Liver (tissue), 9 donors: ENCODE results near the gene LRRC49. TPM values are rescaled to one million over a fixed set of nuclear protein-coding genes. Genes with fewer than 3 reads are reported as not detected.
"Not testable (repeated sequence)": the region's sequence is repeated elsewhere in the genome, so short reads cannot be mapped to it uniquely, and the experiment has no call there.

Experiments
- DNase-seq: peaks from one replicate; pipeline ENCODE4 v3.0.0-alpha.2; 2017; ENCODE audit warnings: low spot score
- H3K27ac ChIP-seq, 2 donors: one replicate each; pipeline ENCODE4 v1.7.0; 2013; ENCODE audit warnings: inconsistent platforms in 2 of 2, low read length in 2 of 2, control low read depth in 1 of 2, low read depth in 1 of 2, mild to moderate bottlenecking in 1 of 2
- H3K27me3 ChIP-seq, 4 donors: one replicate each; pipeline versions ENCODE4 v1.6.1 to v1.7.0; 2013; ENCODE audit warnings: low read length in 3 of 4, inconsistent platforms in 1 of 4, mild to moderate bottlenecking in 1 of 4, moderate library complexity in 1 of 4; ENCODE audit not compliant: control insufficient read depth in 4 of 4, insufficient read depth in 4 of 4
- H3K36me3 ChIP-seq, 4 donors: one replicate each; pipeline versions ENCODE4 v1.6.1 to v1.7.0; 2013; ENCODE audit warnings: low read length in 3 of 4, mild to moderate bottlenecking in 3 of 4, low read depth in 1 of 4, moderate library complexity in 1 of 4; ENCODE audit not compliant: control insufficient read depth in 4 of 4, insufficient read depth in 3 of 4
- H3K4me1 ChIP-seq, 4 donors: one replicate each; pipeline versions ENCODE4 v1.6.1 to v1.7.0; 2013; ENCODE audit warnings: low read length in 3 of 4, mild to moderate bottlenecking in 3 of 4, moderate library complexity in 1 of 4; ENCODE audit not compliant: control insufficient read depth in 4 of 4, insufficient read depth in 4 of 4
- H3K4me3 ChIP-seq, 3 donors: one replicate each; pipeline versions ENCODE4 v1.6.1 to v1.7.0; 2013; ENCODE audit warnings: low read length in 3 of 3, control low read depth in 1 of 3, low read depth in 1 of 3, mild to moderate bottlenecking in 1 of 3
- H3K9ac ChIP-seq, 2 donors: one replicate each; pipeline ENCODE4 v1.7.0; 2013; ENCODE audit warnings: low read length in 2 of 2, mild to moderate bottlenecking in 2 of 2, moderate library complexity in 2 of 2, control low read depth in 1 of 2, low read depth in 1 of 2
- H3K9me3 ChIP-seq, 4 donors: one replicate each; pipeline versions ENCODE4 v1.6.1 to v1.7.0; 2013; ENCODE audit warnings: low read length in 3 of 4; ENCODE audit not compliant: control insufficient read depth in 4 of 4
- ATF3 ChIP-seq: IDR thresholded peaks from 2 replicates; pipeline ENCODE4 v1.6.1; 2016; ENCODE audit warnings: antibody characterized with exemption
- EGR1 ChIP-seq, 2 donors: IDR thresholded peaks; 2 replicates each; pipeline ENCODE4 v1.6.1; 2016 to 2018; ENCODE audit warnings: antibody characterized with exemption in 2 of 2, low read depth in 2 of 2
- FOXA1 ChIP-seq: IDR thresholded peaks from 2 replicates; pipeline ENCODE4 v1.6.1; 2016; ENCODE audit warnings: antibody characterized with exemption
- FOXA2 ChIP-seq: IDR thresholded peaks from 2 replicates; pipeline ENCODE4 v1.6.1; 2016; ENCODE audit warnings: antibody characterized with exemption
- GABPA ChIP-seq, 2 donors: IDR thresholded peaks in 1 of 2; conservative IDR thresholded peaks in 1 of 2; 2 replicates each; pipeline ENCODE4 v1.6.1; 2016; ENCODE audit warnings: antibody characterized with exemption in 2 of 2, mild to moderate bottlenecking in 1 of 2, moderate library complexity in 1 of 2
- HNF4A ChIP-seq, 2 donors: conservative IDR thresholded peaks; 2 replicates each; pipeline ENCODE4 v1.6.1; 2016; ENCODE audit warnings: antibody characterized with exemption in 2 of 2, mild to moderate bottlenecking in 2 of 2
- HNF4G ChIP-seq: IDR thresholded peaks from 2 replicates; pipeline ENCODE4 v1.6.1; 2016; ENCODE audit warnings: antibody characterized with exemption
- JUND ChIP-seq, 2 donors: IDR thresholded peaks; 2 replicates each; pipeline ENCODE4 v1.6.1; 2016; ENCODE audit warnings: antibody characterized with exemption in 2 of 2
- MAX ChIP-seq: IDR thresholded peaks from 2 replicates; pipeline ENCODE4 v1.6.1; 2016; ENCODE audit warnings: antibody characterized with exemption
- NR2F2 ChIP-seq: IDR thresholded peaks from 2 replicates; pipeline ENCODE4 v1.6.1; 2016; ENCODE audit warnings: antibody characterized with exemption
- RAD21 ChIP-seq, 2 donors: IDR thresholded peaks; 2 replicates each; pipeline ENCODE4 v1.6.1; 2016; ENCODE audit warnings: antibody characterized with exemption in 2 of 2, mild to moderate bottlenecking in 2 of 2
- REST ChIP-seq: IDR thresholded peaks from 2 replicates; pipeline ENCODE4 v1.6.1; 2016; ENCODE audit warnings: antibody characterized with exemption, mild to moderate bottlenecking
- RXRA ChIP-seq, 2 donors: IDR thresholded peaks; 2 replicates each; pipeline ENCODE4 v1.6.1; 2017 to 2018; ENCODE audit warnings: antibody characterized with exemption in 2 of 2, mild to moderate bottlenecking in 1 of 2
- SP1 ChIP-seq: IDR thresholded peaks from 2 replicates; pipeline ENCODE4 v1.6.1; 2018; ENCODE audit warnings: antibody characterized with exemption, mild to moderate bottlenecking
- TAF1 ChIP-seq: conservative IDR thresholded peaks from 2 replicates; pipeline ENCODE4 v1.6.1; 2016; ENCODE audit warnings: antibody characterized with exemption, mild to moderate bottlenecking
- YY1 ChIP-seq: IDR thresholded peaks from 2 replicates; pipeline ENCODE4 v1.6.1; 2016; ENCODE audit warnings: antibody characterized with exemption, mild to moderate bottlenecking
- ZBTB33 ChIP-seq: IDR thresholded peaks from 2 replicates; pipeline ENCODE4 v1.6.1; 2016; ENCODE audit warnings: antibody characterized with exemption
- WGBS: extraction: QIAGEN DNeasy Blood & Tissue Kit; methylation state at CpG from one replicate; pipeline ENCODE4 v1.1.7; 2013; 5-methylcytosine and 5-hydroxymethylcytosine counted together
- polyA plus RNA-seq, 2 donors: library from polyadenylated mRNA; stranded (reverse) in 1 of 2; unstranded in 1 of 2; fragments of 200-250 nt in 1 of 2; fragments of >200 nt in 1 of 2; fragmentation: Nextera tagmentation in 1 of 2; extraction: Ambion mirVana in 1 of 2; gene quantifications; one replicate each; pipeline versions ENCODE4 v1.2.1 to v1.2.3, GENCODE V29; 2013 to 2015
- total RNA-seq, 2 donors: library from RNA; depleted of rRNA; stranded (reverse); fragments of >200 nt; gene quantifications; one replicate each; pipeline ENCODE4 v1.2.3, GENCODE V29; 2014
- donor health status: healthy.
- donor health status: healthy.
- donor health status: healthy.
- donor health status: healthy.
- donor health status: healthy.

Gene LRRC49
- total and polyA plus RNA-seq, 4 donors = 0.20 to 1.1 (median 0.31) TPM

GRCh38 chr15:70870051-70870450, 22.6 kb upstream of the LRRC49 start:
- DNase-seq = no peak
- Histone ChIP-seq H3K27me3 (no peaks in the 10 kb centered on the region), H3K27ac (no peak overlapping the region), H3K9me3 (no peaks in the 10 kb centered on the region), H3K36me3 (no peaks in the 10 kb centered on the region), H3K9ac (no peak overlapping the region), H3K4me3 (no peak overlapping the region), H3K4me1 (peaks cover 0 to 6% (median 5%) of the 10 kb centered on the region in 4 donors)
- no peak for TF ChIP-seq HNF4G
- TF ChIP-seq JUND (IDR thresholded peaks at IDR 0.05) = peak; percentile 50 to 55

GRCh38 chr15:70871490-70871889, 21.1 kb upstream of the LRRC49 start:
- not testable (repeated sequence) for DNase-seq, H3K27me3 ChIP-seq, H3K9me3 ChIP-seq, H3K27ac ChIP-seq, H3K9ac ChIP-seq, H3K4me3 ChIP-seq, H3K36me3 ChIP-seq
- WGBS = 95% methylated on average over 34 of the region's 34 CpGs
- H3K4me1 ChIP-seq = peaks cover 2 to 20% (median 16%) of the 10 kb centered on the region in 4 donors

- WGBS = 95% methylated on average over 2 of the region's 2 CpGs
- peaks cover 2 to 27% (median 23%) of the 10 kb centered on the region in 4 donors for H3K4me1 ChIP-seq
- H3K4me3 ChIP-seq = no peak overlapping the region
- no peak overlapping the region for H3K9ac ChIP-seq
- DNase-seq = no peak
- TF ChIP-seq REST (no peak), HNF4A (conservative IDR thresholded peaks at IDR 0.05) (no peak), SP1 (no peak), YY1 (no peak), JUND (IDR thresholded peaks at IDR 0.05) (no peak), RAD21 (IDR thresholded peaks at IDR 0.05) (no peak), HNF4G (no peak), EGR1 (IDR thresholded peaks at IDR 0.05; ENCODE audit: low read depth in 2 of 2) (no peak), TAF1 (no peak), MAX (no peak), NR2F2 (no peak), GABPA (IDR thresholded peaks at IDR 0.05 in 1 of 2, conservative IDR thresholded peaks at IDR 0.05 in 1 of 2) (no peak), ZBTB33 (no peak), ATF3 (no peak), FOXA1 (no peak), FOXA2 (no peak), RXRA (IDR thresholded peaks at IDR 0.05) (no peak)
- no peaks in the 10 kb centered on the region for H3K27me3 ChIP-seq
- H3K9me3 ChIP-seq = no peaks in the 10 kb centered on the region
- H3K36me3 ChIP-seq = no peaks in the 10 kb centered on the region
- no peak overlapping the region for H3K27ac ChIP-seq
Measured at GRCh38 chr15:70873232-70874054, 19.2 kb upstream of the LRRC49 start.
